Pulmonary artery endothelial cell (primary cell): ENCODE data around the gene APAF1. TPM values are rescaled to one million over a fixed set of nuclear protein-coding genes. Genes with fewer than 3 reads are reported as not detected.

Experiments
- DNase-seq: peaks from one replicate; pipeline ENCODE4 v3.0.0-alpha.2; 2011; ENCODE audit warnings: low read depth, low spot score
- total RNA-seq: library from RNA; depleted of rRNA; stranded (reverse); fragments of >200 nt; gene quantifications from 2 replicates; pipeline ENCODE4 v1.2.3, GENCODE V29; 2014

The APAF1 gene
- total RNA-seq, 1 donor from 2014 or later, result 29.3 TPM

DNA sequence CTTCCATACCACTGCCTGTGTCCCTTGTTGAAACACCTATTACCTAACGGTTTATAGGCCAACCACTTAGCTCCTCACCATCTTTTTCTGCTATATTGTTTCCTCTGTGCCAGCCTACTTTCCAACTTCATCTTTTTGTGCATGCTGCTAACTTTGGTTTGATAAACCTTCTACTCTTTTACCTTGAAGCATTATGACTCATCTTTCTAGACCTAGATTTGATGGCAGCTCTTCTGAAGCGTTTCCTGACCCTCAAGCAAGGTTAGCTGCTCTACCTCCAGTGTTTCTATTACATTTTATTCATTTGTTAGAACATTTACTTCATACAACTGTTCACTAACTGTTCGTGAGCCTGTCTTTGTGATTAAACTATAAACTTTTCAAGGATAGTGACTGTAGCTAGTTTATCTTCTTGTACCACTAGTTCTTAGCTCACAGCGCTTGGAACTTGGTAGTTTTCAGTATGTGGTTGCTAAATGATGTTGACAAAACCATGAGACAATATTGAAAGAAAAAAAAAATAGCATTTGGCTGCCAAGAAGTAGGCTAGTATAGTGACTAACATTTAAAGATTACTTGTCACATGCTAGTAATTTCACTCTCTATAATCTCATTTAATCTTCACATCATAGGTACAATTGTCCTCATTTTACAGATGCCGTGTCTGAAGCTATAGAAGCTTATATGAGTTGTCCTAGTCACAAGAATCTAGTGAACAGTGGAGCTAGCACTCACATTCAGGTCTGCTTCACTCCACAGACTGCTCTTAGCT lies 79.5 kb downstream of the APAF1 start:
- DNase-seq, result no peak

DNA sequence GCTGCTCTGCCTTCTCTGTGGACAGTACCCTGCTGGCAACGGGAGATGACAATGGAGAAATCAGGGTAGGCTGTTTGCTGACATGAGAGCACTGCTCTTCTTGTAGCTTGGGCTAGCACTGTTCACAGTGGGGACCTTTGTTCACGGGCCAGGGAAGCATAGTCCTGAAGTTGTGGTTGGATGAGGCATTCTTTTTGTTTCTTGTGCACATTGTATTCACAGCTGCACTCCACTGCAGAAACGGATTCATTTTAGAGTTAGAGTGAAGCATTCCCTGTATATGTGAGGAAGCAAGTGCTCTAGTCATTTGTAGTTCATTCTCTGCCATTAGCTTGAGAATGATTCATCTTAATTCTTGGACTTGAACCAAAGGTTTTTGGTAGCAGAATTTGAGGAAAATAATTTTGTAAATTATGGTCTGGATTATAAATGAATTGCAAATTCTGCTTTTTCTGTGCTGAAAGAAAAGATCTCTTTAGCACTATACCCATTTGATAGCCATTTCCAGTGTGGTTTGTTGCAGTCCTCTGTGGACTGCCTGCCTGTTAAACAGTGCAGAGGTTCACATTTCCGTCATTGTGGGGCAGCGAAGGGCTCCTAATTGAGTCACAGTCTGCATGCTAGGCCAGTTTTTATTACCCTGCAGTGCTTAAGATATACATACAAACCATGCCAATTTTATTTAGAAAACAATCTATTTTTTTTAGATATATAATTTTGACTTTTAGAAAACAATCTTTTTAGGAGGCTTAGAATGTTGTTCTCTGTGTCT lies 80.6 kb downstream of the APAF1 start:
- no peak for DNase-seq

DNA sequence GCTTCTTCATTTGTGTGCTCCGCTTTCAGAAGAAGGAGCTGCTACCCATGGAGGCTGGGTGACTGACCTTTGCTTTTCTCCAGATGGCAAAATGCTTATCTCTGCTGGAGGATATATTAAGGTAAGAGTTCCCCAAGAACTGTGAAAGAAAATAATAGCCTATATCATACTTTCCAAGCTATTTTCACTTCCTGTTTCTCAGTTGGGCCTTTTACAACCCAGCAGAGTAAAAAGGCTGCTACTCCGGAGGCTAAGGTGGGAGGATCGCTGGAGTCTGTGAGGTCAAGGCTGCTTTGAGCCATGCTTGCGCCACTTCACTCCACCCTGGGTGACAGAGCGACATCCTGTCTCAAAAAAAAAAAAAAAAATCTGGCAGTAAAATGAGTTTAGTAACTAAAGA lies 82.1 kb downstream of the APAF1 start:
- DNase-seq, result no peak

DNA sequence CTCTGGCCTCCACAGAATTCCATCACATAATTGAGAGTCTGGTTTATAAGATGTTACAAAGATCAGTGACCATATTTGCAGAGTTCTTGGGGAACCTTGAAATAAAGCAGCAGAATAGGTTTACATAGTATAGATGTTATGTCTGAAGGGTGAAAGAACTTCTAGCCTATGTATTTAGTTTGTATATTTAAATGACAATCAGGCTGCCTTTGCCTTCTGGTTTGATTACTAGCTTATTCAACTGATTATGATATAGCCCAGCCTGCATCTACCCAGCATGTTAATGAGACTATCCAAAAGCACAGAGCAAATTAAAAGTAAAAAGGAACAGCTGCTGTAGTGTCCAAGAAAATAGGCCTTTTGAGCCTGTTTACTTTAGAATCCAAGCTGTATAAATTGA lies 85.3 kb downstream of the APAF1 start:
- no peak for DNase-seq

DNA sequence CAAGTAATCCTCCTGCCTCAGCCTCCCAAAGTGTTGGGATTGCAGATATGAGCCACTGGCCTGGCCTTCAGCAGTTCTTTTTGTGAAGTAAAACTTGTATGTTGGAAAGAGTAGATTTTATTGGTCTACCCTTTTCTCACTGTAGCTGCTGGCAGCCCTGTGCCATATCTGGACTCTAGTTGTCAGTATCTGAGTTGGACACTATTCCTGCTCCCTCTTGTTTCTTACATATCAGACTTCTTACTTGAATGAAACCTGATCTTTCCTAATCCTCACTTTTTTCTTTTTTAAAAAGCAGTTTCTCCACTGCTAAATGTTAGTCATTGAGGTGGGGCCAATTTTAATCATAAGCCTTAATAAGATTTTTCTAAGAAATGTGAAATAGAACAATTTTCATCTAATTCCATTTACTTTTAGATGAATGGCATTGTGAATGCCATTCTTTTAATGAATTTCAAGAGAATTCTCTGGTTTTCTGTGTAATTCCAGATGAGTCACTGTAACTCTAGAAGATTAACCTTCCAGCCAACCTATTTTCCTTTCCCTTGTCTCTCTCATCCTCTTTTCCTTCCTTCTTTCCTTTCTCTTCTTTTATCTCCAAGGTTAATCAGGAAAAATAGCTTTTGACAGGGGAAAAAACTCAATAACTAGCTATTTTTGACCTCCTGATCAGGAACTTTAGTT lies 88.7 kb downstream of the APAF1 start:
- DNase-seq, result no peak

DNA sequence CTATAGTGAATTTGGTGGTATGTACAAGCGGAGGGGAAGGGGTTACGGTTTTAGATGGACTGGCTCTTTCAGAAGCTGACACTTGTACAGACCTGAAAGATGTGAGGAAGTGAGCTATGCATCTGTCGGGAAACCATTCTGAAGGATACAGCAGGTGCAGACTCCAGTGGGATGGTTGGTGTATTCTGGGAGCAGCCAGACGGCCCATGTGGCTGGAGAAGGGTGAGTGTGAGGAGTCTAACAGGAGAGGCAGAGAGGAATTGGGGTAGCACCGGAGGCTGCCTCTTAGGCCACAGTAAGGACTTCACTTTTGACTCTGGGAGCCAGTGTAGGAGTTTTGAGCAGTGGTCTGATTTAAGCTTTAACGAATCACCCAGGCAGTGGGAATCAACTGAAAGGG lies 90.7 kb downstream of the APAF1 start:
- no peak for DNase-seq

DNA sequence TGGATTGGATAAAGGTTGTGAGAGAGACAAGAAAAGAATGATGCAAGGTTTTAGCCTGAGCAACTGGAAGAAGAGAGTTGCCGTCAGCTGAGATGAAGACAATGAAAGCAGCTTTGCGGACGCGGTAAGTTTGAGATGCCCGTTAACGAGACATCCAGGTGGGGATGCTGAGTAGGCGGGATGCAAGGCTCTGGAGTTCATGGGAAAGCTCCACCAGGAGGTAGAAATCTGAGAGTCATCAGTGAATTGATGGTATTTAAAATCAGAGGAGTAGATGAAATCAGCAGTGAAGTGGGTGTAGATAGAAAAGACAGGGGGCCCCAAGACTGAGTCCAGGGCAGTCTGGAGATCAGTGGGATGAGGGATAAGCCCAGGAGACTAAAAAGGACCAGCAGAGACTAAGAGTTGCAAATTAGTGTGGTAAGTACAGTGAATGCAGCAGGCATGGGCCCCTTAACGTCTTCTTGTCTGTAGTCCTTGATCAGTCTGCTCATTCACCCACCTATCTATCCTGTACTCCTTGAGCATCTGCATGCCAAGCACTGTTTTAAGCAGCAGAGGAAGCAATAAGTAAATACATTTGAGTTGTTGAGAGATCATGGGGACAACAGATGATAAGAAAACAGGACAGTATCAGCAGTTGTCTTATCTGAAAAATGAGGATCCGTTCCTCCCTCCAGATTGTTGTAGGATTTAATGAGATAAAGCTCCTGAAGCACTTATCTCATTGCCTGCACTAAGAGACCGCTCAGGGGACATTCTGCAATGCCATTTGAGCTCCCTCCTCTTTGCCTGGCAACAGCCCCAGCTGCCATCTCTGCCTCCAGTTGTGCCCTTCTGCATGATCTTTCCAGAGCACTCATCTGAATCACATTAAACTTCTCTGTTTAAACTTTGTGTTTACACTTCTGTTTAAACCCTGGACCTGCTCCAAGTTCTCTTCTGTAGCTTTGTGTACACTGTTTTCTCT lies 91.5 kb downstream of the APAF1 start:
- no peak for DNase-seq

DNA sequence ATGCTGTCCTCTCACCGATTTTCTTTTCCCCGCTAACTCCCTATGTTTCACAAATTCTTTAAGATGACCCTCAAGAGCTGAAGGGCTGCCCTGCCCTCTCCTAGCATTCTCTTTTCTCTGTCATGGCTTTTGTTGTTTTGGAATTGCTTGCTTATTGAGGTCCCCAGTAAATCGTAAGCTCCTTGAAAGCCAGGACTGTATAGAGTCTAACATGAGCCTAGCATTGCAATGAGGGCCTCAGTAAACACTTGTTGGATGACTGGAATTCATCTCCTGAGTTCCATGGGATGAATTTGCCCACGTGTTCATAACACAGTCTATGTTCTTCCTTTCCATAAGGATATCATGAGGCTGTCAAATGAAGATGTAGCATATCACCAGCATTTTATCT lies 92.2 kb downstream of the APAF1 start:
- DNase-seq, result no peak

DNA sequence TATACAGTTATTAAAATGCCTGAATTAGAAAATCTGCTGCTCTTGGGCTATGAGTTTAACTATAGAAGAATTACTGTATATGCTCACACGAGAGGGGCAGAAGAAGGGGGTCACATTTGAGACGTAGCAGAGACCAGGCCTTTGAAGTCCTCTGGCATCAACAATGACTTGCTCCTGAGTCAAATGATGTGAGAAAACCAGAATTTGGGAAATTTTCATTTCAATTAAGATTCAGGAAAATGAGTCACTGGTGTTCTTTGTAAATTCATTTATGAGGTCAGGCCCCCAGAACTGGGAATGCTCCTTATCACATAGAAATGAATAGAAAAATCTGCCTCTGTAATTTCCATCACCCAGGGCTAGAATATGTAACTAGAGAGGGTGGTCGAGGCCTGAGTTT lies 92.9 kb downstream of the APAF1 start:
- DNase-seq, result no peak

DNA sequence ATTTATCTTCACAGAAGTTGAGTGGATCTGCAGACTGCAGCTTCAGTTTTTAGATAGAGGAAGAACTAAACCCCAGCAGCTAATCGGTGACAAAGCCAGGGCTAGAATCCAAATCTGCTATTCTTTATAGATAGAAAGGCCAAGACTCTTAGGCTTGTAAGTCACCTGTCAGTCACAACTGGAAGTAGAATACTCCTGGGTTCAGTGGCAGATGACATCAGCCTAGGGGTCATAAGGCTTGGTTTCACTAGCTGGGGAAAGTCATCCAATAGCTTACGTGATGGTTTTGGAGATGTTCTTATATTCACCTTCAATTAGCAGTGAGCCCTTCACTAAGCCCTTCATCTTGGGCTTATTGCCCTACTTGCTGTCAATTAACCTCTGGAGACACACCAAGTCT lies 93.4 kb downstream of the APAF1 start:
- no peak for DNase-seq

DNA sequence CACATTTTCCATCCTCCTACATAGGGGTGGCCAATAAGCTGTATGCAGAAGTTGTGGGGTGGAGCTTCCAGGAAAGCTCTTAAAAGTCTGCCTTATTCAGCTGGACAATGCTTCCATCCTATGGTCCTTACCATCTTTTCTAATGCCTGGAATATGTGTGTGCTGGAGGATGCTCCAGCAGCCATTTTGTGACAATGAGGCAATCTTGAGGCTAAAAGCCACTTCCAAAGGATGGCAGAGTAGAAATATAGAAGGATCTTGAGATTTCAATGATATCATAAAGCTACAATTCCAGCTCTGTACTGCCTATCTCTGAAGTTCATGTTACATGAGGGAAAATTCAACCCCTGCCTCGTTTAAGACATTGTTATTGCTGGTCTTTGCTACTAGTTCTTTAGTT lies 95.7 kb downstream of the APAF1 start:
- DNase-seq, result no peak

DNA sequence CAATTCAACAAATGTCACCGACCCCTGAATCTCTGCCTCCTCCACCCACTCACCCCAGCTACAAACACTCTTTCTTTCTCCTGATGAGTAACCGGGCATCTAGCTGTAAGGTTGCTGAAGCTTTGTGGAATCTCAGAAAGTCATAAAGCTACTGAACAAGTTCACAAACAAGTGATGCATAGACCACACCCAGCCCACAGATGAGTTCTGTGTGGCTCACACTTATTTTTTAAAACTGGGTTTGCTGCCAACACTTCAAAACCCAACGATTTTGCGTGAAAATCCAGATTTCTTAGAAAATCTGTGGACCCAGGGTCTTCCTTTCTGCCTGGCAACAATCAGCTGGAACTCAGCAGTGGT lies 96.1 kb downstream of the APAF1 start:
- DNase-seq, result no peak

DNA sequence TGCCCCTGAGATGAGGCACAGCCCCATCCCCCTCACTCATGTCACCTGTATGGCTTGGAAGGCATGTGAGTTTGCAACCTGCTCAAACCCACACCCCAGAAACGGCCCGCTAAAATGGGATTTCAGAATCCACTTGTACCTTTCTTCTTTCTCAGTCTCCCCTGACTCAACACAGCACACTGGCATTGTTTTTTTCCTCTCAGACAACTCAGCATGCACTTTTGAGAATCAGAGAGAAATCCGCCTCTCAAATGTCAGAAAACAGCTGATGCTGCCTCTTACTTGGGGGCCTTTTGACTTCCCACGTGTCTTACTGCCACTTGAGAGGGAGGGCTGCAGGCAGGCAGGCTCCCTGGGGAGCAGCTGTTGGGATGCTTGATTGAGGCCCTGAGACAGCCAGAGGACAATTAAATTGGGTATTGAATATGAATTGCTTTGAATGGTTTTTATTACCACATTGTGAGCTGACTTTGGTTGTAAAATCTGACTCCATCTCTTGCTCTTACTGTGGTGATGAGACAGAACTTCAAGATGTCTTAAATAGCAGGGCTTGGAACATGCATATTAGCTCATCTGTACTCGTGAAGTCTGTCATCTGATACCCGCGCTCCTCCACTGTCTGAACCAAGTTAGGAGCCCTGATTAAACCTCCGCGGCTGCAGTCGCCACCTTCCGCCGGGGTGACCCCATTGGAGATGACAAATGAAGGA lies 96.6 kb downstream of the APAF1 start:
- no peak for DNase-seq

DNA sequence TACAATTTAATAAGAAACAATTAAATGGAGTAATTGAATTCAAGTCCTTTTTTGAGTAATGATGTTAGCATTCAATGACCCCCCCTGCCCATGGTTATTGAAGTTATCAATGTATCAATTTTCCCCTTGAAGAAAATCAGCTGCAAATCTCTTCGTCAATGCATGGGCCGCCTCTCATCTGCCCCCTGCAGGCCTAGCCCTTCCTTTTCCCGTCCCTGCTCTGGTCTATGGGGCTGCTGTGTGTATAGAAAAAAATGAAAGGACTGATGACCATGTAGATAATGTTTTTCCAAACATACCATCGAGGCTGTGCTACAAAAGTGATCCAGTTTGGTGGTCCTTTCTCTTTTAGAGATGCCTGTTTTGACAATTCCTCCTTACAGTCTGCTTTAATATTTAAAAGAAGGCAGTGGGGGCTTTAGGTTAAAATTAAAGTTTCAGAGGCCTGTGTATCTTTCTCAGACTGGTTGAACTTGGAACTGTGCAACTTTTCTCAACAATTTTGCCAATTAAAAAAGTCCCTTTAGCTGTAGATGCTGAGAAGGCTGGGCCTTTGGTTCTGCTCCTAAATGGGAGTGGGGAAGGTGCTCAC lies 98.4 kb downstream of the APAF1 start:
- no peak for DNase-seq

DNA sequence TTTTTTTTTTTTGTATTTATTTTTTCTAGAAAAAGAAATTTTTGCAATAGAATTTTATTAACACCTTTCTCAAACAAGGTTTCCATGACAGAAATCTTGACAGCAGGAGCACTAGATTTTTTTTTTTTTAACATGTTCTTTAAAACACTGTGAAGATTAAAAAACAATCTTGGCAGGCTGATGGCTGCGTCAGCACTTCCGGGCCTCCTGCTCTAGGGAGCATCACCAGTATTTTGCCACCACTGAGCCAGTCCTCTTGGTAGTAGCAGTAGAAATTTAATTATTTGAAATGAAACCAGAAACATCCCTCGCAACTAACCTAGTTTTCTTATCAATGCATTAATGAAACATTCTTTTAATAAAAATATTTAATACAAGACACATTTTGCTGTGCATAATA lies 99.6 kb downstream of the APAF1 start:
- no peak for DNase-seq

DNA sequence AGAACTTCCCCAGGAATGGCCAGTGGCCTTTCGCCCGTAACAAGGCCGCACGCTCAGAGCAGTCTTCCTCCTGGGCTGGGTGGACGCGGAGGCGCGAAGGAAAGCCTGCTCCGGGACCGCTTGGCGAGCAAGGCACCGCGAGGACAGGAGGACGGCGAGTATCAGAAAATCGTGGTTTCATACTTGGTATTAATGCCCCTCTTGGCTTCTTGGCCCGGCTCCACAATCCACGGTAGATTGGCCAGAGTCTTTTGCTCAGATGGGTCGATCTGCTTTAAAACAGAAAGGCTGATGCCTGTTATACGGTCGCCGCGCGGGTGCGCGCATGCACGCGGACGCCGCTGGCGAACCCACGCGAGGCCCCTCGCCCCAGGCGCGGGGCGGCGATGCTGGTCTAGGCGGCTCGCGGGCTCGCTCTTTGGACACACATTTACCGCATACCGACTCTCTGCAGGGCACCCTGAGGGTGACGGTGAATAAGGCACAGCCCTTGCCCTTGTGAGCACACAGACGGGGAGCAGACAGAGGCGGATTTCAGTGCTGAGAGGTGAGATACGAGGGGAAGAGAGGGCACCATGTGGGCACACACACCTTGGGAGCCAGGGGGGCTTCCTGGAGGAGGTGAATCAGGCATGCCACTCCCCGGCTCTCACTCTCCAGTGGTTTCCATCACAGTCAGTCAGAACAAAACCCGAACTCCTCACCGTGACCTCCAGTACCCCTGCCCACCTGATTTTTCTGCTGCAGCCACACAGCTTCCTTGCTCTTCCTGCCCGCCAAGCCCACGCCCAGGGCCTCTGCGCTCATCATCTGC lies 100.7 kb downstream of the APAF1 start:
- DNase-seq, result no peak

DNA sequence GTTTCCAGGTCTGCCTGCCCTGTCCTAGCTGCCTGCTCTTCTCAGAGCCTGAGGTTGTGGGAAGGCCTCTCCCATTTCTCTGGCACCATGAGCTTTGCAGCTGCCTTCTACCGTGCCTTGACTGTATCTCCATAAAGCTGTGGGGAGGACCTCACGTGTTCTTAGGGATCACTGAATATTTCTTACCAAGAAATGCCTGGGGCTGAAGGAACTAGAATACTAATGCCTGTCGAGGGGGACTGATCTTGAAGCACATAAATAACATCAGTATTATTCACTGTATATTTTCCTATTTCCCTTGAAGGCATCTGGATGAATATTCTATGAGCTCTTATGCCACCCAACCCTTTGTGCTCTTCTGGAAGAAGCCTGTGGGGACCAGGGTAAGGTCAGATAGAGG lies 103.4 kb downstream of the APAF1 start:
- DNase-seq, result no peak

DNA sequence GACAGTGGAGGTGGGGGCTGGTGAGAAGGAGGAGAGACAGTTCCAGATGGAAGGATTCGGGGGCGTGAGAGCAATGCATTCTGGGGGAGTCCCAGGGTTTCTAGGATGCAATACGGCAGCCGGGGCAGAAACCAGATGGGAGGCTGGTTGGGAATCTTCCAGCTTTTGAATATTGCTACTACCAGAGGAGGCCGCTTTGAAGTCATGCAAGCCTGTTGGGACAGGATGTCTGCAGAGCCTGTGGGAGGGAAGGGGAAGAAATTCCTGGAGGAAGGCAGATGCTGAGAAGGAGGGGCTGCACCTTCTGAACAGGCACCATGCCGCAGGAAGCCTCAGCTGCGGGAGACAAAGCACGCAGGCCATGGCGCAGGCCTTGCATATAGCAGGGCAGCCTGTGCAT lies 105.4 kb downstream of the APAF1 start:
- no peak for DNase-seq

DNA sequence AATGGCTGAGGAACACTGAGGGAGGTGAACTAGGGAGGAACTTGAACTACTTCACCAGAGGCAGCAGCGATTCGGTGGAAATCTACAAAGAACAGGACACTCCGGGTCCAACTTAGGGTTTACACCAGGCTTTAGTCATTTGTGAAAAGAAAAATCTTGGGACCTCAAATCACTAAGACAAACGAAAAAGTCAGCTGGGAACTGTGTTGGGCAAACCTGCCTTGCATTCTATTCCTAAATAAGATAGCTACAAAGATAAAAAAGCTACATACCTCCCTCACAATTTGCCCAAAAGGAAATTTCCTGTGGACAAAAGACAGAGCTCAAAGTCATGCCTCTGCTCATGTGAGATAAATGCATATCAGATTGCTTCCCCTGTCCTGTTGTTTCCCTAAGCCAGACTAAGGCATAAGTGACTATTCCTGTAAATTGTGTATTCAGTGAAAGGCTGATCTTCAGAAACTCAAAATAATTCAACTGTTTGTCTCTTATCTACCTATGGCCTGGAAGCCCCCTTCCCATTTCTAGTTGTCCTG lies 106.6 kb downstream of the APAF1 start:
- DNase-seq, result no peak
